Activated CD4-positive, alpha-beta memory T cell treated with anti-CD3 and anti-CD28 coated beads, Interleukin-2, amount 10 ng/mL, durations not matched to agents 7 days and 5 days (primary cell): ENCODE data around the gene CNNM2. TPM values are rescaled to one million over a fixed set of nuclear protein-coding genes. Genes with fewer than 3 reads are reported as not detected.

Source experiments
- CTCF ChIA-PET: fragments of 350-600 bp; sonication (Branson Sonifier 250); formaldehyde crosslinking; loops from one replicate; lab custom pipeline; 2021; ENCODE audit warnings: antibody characterized with exemption, inconsistent platforms; lab: Charles Lee
- POLR2A ChIA-PET: fragments of 350-600 bp; sonication (Branson Sonifier 250); formaldehyde crosslinking; loops from one replicate; lab custom pipeline; 2021; ENCODE audit warnings: antibody characterized with exemption; lab: Charles Lee
- DNase-seq: peaks from one replicate; pipeline ENCODE4 v3.0.0-alpha.2; 2020
- H3K27ac Mint-ChIP-seq: one replicate; pipeline ENCODE4 v1.8.0; 2021; ENCODE audit warnings: mild to moderate bottlenecking, mixed read lengths
- H3K27me3 Mint-ChIP-seq: one replicate; pipeline ENCODE4 v1.8.0; 2021; ENCODE audit warnings: mixed read lengths
- H3K36me3 Mint-ChIP-seq: one replicate; pipeline ENCODE4 v1.8.0; 2021; ENCODE audit warnings: low read depth, mixed read lengths
- H3K4me1 Mint-ChIP-seq: one replicate; pipeline ENCODE4 v1.8.0; 2021; ENCODE audit warnings: mixed read lengths
- H3K4me3 Mint-ChIP-seq: one replicate; pipeline ENCODE4 v1.8.0; 2021; ENCODE audit warnings: mild to moderate bottlenecking, mixed read lengths
- H3K9me3 Mint-ChIP-seq: one replicate; pipeline ENCODE4 v1.8.0; 2021; ENCODE audit warnings: mixed read lengths
- total RNA-seq, 2 experiments: library from RNA; stranded (reverse); gene quantifications; one replicate each; pipeline ENCODE4 v1.2.3, GENCODE V29; 2021

Gene CNNM2
- total RNA-seq, 2 experiments from 2014 or later, result 7.9 to 8.4 TPM

GRCh38 chr10:103038570-103038969 is 120.5 kb downstream of the CNNM2 start:
- CTCF ChIA-PET, result no interaction called here

DNA sequence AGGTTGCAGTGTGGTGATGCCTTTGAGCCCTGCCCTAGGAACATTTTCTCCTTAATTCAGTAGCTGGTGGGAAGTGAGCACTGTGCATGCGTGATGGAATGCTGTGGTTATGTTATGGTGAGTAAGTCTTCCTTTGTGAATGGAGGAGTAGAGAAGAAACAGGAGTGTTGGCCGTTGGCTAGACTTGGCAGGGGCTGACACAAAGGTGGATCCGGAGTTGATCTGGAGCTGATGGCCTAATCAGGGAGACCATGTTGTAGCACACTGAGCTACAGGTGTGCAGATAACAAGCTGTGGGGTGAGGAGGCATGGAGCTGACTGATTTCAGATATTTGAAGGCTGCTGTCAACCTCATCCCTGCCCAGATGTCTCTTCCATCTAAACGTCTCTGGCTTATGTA is 122.3 kb downstream of the CNNM2 start:
- no peaks in the 10 kb centered on the region for H3K9me3 Mint-ChIP-seq
- no peaks in the 10 kb centered on the region for H3K4me1 Mint-ChIP-seq
- H3K27me3 Mint-ChIP-seq, result no peaks in the 10 kb centered on the region
- CTCF ChIA-PET, result interaction anchor here (1.4 kb wide), 1 partner anchor 123 kb away, joined by 4 read pairs; the partner anchor contains the start of gene CNNM2
- no peaks in the 10 kb centered on the region for H3K36me3 Mint-ChIP-seq
- no peak for DNase-seq
- no peak overlapping the region for H3K4me3 Mint-ChIP-seq
- H3K27ac Mint-ChIP-seq, result no peak overlapping the region
- POLR2A ChIA-PET, result no interaction called here

More at GRCh38 chr10:103038570-103038969, 120.5 kb downstream of the CNNM2 start:
- POLR2A ChIA-PET, result no interaction called here
- Mint-ChIP-seq H3K27me3 (no peaks in the 10 kb centered on the region), H3K4me1 (no peaks in the 10 kb centered on the region), H3K4me3 (no peak overlapping the region), H3K9me3 (no peaks in the 10 kb centered on the region), H3K27ac (no peak overlapping the region), H3K36me3 (no peaks in the 10 kb centered on the region)
- no peak for DNase-seq

DNA sequence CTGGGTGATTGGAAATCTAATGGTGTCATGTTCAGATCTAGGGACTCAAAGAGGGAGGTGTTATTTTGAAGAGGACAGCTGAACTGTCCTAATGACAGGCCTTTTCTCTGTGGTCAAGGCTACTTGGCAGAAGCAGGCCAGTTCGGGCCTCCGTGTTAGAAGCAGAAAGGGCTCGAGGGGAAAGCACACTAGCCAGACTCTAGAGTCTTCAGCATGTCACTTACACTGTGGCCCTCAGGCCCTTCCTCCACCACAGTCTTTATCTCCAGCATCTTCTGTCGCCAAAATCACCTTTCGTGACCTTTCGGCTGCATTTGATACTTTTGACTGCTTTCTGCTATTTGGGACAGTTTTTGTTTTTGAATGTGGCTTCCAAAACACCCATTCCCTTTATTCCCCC is 123.3 kb downstream of the CNNM2 start:
- Mint-ChIP-seq H3K36me3 (no peaks in the 10 kb centered on the region), H3K9me3 (no peaks in the 10 kb centered on the region), H3K27ac (no peak overlapping the region), H3K4me3 (no peak overlapping the region), H3K4me1 (no peaks in the 10 kb centered on the region), H3K27me3 (no peaks in the 10 kb centered on the region)
- CTCF ChIA-PET, result interaction anchor here (1.4 kb wide), 1 partner anchor 124 kb away, joined by 4 read pairs; the partner anchor contains the start of gene CNNM2
- POLR2A ChIA-PET, result no interaction called here
- DNase-seq, result no peak

DNA sequence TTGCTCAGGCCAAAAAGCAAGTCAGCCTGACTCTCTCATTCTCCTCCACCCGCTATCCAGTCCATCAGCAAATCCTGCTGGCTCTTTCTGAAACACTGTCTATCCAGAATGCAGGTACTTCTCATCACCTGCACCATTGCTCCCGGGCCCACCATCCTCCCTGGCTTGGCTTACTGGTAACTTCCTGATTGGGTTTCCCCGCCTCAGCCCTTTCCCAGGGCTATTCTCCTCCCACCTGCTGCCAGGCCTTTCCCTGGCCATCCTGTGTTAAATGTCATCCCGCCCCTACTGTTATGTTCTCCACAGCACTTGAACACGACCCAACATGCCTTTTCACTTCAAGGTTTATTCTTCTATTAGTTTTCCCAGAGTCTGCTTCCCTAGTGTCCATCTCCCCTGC is 124.0 kb downstream of the CNNM2 start:
- Mint-ChIP-seq H3K27ac (no peak overlapping the region), H3K4me1 (no peaks in the 10 kb centered on the region), H3K36me3 (no peaks in the 10 kb centered on the region), H3K4me3 (no peak overlapping the region), H3K27me3 (no peaks in the 10 kb centered on the region), H3K9me3 (no peaks in the 10 kb centered on the region)
- ChIA-PET POLR2A (no interaction called here), CTCF (no interaction called here)
- no peak for DNase-seq

GRCh38 chr10:103042908-103043307 is 124.8 kb downstream of the CNNM2 start:
- DNase-seq, result no peak
- H3K27ac Mint-ChIP-seq, result no peak overlapping the region
- H3K36me3 Mint-ChIP-seq, result no peaks in the 10 kb centered on the region
- H3K9me3 Mint-ChIP-seq, result no peaks in the 10 kb centered on the region
- ChIA-PET POLR2A (no interaction called here), CTCF (no interaction called here)
- no peaks in the 10 kb centered on the region for H3K27me3 Mint-ChIP-seq
- no peak overlapping the region for H3K4me3 Mint-ChIP-seq
- no peaks in the 10 kb centered on the region for H3K4me1 Mint-ChIP-seq

- Mint-ChIP-seq H3K36me3 (no peaks in the 10 kb centered on the region), H3K27ac (no peak overlapping the region), H3K4me1 (no peaks in the 10 kb centered on the region), H3K27me3 (no peaks in the 10 kb centered on the region), H3K4me3 (no peak overlapping the region), H3K9me3 (no peaks in the 10 kb centered on the region)
- ChIA-PET CTCF (no interaction called here), POLR2A (no interaction called here)
- DNase-seq, result no peak
These were observed 126.9 kb downstream of the CNNM2 start for GRCh38 chr10:103044942-103045489.

- Mint-ChIP-seq H3K4me1 (no peaks in the 10 kb centered on the region), H3K36me3 (no peaks in the 10 kb centered on the region), H3K27ac (no peak overlapping the region), H3K4me3 (no peak overlapping the region), H3K27me3 (no peaks in the 10 kb centered on the region), H3K9me3 (no peaks in the 10 kb centered on the region)
- ChIA-PET POLR2A (no interaction called here), CTCF (interaction anchor here (1.0 kb wide), 1 partner anchor 170 kb away, joined by 3 read pairs; no protein-coding TSS in a partner anchor)
- no peak for DNase-seq
These were observed 127.9 kb downstream of the CNNM2 start for GRCh38 chr10:103045961-103046360.

GRCh38 chr10:103047381-103047780 is 129.3 kb downstream of the CNNM2 start:
- ChIA-PET CTCF (interaction anchor here (0.5 kb wide), 1 partner anchor 192 kb away, joined by 5 read pairs; no protein-coding TSS in a partner anchor), POLR2A (interaction anchor here (0.5 kb wide), 1 partner anchor 170 kb away, joined by 3 read pairs; no protein-coding TSS in a partner anchor)
- DNase-seq, result no peak
- no peaks in the 10 kb centered on the region for H3K9me3 Mint-ChIP-seq
- no peak overlapping the region for H3K27ac Mint-ChIP-seq
- H3K27me3 Mint-ChIP-seq, result no peaks in the 10 kb centered on the region
- H3K36me3 Mint-ChIP-seq, result no peaks in the 10 kb centered on the region
- no peak overlapping the region for H3K4me3 Mint-ChIP-seq
- no peaks in the 10 kb centered on the region for H3K4me1 Mint-ChIP-seq

- Mint-ChIP-seq H3K27me3 (no peaks in the 10 kb centered on the region), H3K4me1 (peaks cover 15% of the 10 kb centered on the region), H3K4me3 (no peak overlapping the region), H3K36me3 (no peaks in the 10 kb centered on the region), H3K9me3 (no peaks in the 10 kb centered on the region), H3K27ac (no peak overlapping the region)
- CTCF ChIA-PET, result no interaction called here
- POLR2A ChIA-PET, result no interaction called here
- no peak for DNase-seq
These were observed 131.1 kb downstream of the CNNM2 start for GRCh38 chr10:103049237-103049636.

DNA sequence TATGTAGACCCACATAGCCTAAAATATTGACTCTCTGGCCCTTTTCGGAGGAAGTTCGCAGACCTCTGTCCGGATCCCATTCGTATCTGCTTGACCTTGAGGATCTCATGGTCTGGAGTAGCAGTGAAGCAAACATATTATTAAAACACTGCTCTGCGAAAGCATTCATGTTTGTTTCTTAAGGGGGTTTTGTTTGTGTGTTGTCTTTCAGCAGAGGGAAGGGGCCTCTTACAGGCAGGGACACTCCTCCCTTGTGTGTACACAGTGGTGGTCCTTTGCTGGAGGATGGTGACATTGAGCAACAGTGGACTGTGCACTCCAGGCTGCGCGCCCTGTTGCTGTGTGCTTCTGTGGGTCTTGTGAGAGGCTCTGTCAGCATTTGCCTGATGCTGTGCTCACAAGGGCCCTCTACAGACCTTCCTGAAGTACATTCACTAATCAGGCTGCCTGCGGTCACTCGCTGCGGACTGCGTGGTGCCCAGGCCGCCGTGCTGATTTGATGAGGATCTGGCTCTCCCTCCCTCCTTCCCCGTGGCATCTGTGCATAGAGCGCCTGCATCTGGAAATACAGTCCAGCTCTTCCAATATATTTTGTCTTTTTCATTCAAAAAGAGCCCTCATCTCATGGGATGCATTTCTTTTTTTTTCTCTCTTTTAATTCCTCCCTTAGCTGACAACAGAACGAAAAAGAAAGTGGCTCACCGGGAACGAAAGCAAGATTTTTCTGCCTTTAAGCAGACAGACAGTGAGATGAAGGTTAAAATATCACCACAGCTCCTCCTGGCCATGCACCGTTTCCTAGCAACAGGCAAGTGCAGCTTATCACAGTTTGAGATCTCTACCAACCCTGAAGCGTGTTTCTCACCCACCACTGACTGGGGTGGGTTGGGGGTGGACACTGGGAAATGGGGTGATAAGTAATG is 135.8 kb downstream of the CNNM2 start:
- Mint-ChIP-seq H3K36me3 (no peaks in the 10 kb centered on the region), H3K4me3 (peak overlapping the region; percentile 71), H3K27me3 (no peaks in the 10 kb centered on the region), H3K27ac (peak overlapping the region; percentile 77), H3K4me1 (peaks cover 27% of the 10 kb centered on the region), H3K9me3 (no peaks in the 10 kb centered on the region)
- ChIA-PET POLR2A (interaction anchor here (0.5 to 1.1 kb wide), 6 partner anchors 11 to 551 kb away, joined by 3 to 4 read pairs (median 3); no protein-coding TSS in a partner anchor), CTCF (interaction anchor here (1.0 to 3.6 kb wide), 6 partner anchors 10 to 191 kb away, joined by 3 to 38 read pairs (median 4); partner anchors contain the start of gene CNNM2)
- DNase-seq, result peak; percentile 69

GRCh38 chr10:103054621-103055020 is 136.5 kb downstream of the CNNM2 start:
- Mint-ChIP-seq H3K4me3 (peak overlapping the region; percentile 71), H3K27ac (peak overlapping the region; percentile 77), H3K4me1 (peaks cover 27% of the 10 kb centered on the region), H3K27me3 (no peaks in the 10 kb centered on the region), H3K36me3 (no peaks in the 10 kb centered on the region), H3K9me3 (no peaks in the 10 kb centered on the region)
- CTCF ChIA-PET, result interaction anchor here (1.0 to 3.6 kb wide), 6 partner anchors 11 to 190 kb away, joined by 3 to 38 read pairs (median 4); partner anchors contain the start of gene CNNM2
- DNase-seq, result no peak
- POLR2A ChIA-PET, result interaction anchor here (0.5 to 1.1 kb wide), 6 partner anchors 10 to 552 kb away, joined by 3 to 4 read pairs (median 3); partner anchors contain the start of gene CNNM2

DNA sequence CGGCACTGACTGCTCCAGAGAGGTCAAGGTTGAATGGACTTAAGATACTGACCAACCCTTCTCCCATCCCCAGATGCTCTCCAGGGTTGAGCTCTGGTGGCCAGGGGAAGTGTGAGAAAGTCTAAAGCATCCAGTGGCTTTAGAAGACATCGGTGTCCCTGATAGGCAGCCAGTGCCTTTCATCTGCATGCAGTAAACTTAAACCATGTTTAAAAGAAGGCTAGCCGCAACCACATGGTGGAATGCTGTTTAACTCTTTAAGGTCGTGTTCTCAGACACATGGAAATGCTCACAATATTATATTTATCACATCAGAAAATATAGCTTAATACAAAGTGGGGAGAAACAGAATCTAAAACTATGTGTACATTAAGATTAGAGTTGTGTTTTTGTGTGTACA is 137.0 kb downstream of the CNNM2 start:
- no peaks in the 10 kb centered on the region for H3K9me3 Mint-ChIP-seq
- no peak for DNase-seq
- no peak overlapping the region for H3K4me3 Mint-ChIP-seq
- POLR2A ChIA-PET, result interaction anchor here (0.8 to 1.1 kb wide), 3 partner anchors 10 to 137 kb away, joined by 3 read pairs; partner anchors contain the start of gene CNNM2
- H3K36me3 Mint-ChIP-seq, result no peaks in the 10 kb centered on the region
- peaks cover 27% of the 10 kb centered on the region for H3K4me1 Mint-ChIP-seq
- CTCF ChIA-PET, result interaction anchor here (1.1 to 3.6 kb wide), 4 partner anchors 15 to 190 kb away, joined by 3 to 38 read pairs (median 5); partner anchors contain the start of gene CNNM2
- no peak overlapping the region for H3K27ac Mint-ChIP-seq
- H3K27me3 Mint-ChIP-seq, result no peaks in the 10 kb centered on the region

GRCh38 chr10:103058034-103058433 is 139.9 kb downstream of the CNNM2 start:
- DNase-seq, result no peak
- Mint-ChIP-seq H3K9me3 (no peaks in the 10 kb centered on the region), H3K4me3 (no peak overlapping the region), H3K4me1 (peaks cover 24% of the 10 kb centered on the region), H3K27ac (no peak overlapping the region), H3K27me3 (no peaks in the 10 kb centered on the region), H3K36me3 (no peaks in the 10 kb centered on the region)
- ChIA-PET CTCF (interaction anchor here (0.6 to 1.1 kb wide), 2 partner anchors 141 to 222 kb away, joined by 3 read pairs; no protein-coding TSS in a partner anchor), POLR2A (no interaction called here)
